HG03469 (cell line): ENCODE results near the gene MORC3.
"Not testable (repeated sequence)": the region's sequence is repeated elsewhere in the genome, so short reads cannot be mapped to it uniquely, and the experiment has no call there.

Experiments used
- ATAC-seq: cut with Tn5 transposase; IDR thresholded peaks from one replicate; pipeline ENCODE4 v1.9.1; 2021; ENCODE audit warnings: mild to moderate bottlenecking, moderate library complexity, moderate number of reproducible peaks; ENCODE audit not compliant: unreplicated experiment

MORC3 gene

DNA sequence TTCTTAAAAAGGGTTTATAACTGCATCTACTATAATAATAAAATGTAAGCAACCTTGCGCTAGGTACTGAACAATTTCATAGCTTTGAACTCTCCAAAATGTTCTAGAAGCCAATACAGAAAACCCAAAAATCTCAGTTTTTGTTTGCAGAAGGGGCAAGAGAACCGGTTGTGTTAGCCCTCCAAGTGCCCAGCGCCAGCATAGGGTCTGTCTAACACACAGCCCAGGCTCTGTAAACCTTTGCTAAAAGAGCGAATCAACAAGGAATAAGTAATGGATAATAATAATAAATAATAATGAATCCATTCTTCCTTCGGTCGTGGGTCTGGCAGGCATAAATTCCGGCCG, 64.9 kb downstream of the MORC3 start:
- ATAC-seq: no peak

DNA sequence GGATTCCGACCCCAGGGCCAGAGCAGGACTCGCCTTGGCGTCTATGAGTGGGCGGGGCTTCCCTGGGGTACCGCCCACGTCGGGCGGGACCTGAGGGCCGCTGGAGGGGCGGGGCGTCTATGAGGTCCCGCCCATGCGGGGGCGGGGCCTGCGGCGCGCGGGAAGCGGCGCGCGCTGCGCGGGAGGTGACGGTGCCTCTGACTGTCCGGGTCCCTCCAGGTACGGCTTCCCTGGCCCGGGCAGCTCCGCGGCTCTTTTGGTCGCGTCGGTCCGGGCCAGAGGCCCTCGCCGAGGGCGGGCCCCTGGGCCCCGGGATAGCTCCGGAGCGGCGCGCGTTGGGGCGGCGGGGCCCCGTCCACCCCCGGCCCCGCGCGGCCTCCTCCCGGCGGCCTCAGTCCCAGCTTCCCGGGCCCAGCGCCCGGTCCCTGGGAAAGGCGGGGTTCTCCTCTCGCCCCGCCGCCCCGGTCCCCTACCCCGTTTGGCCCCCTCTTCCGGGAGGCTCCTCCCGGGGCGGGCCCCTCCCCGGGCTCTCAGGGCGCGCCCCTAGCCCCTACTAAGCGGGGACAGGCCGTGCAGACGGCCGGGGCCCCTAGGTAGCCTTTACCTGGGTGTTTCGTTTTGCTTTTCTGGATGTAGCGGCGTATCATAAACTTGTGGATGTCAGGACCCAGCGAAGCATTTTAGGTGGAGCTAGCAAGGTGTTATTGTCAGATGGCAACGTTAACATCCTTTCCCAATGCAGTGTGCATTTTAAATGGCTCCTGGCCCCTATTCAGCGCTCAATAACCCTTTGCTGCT, 65.4 kb downstream of the MORC3 start, which contains the start of gene CHAF1B:
TSS of gene CHAF1B (plus strand) at position 160 of the 798 bp plus-strand sequence. CDS start 745 bp downstream, outside the sequence.
- peak; percentile 76 for ATAC-seq

DNA sequence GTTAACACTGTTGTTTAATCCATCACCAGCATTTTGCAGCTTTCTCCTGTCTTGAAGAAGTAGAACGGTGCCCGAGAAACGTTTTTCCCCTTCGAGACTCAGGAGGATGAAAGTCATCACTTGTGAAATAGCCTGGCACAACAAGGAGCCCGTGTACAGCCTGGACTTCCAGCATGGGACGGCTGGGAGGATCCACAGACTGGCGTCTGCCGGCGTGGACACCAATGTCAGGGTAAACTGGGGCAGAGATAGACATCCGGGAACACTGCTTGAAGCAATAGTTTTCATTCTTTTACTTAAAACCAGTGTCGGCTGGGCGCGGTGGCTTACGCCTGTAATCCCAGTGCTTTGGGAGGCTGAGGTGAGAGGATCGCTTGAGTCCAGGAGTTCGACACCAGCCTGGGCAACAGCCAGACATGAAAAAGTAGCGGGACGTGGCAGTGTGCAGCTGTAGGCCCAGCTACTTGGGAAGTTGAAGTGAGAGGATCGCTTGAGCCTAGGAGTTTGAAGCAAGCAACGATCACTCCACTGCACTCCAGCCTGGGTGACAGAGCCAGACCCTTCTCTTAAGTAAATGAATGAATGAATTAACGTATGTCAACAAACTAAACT, 66.1 kb downstream of the MORC3 start:
- ATAC-seq: no peak

DNA sequence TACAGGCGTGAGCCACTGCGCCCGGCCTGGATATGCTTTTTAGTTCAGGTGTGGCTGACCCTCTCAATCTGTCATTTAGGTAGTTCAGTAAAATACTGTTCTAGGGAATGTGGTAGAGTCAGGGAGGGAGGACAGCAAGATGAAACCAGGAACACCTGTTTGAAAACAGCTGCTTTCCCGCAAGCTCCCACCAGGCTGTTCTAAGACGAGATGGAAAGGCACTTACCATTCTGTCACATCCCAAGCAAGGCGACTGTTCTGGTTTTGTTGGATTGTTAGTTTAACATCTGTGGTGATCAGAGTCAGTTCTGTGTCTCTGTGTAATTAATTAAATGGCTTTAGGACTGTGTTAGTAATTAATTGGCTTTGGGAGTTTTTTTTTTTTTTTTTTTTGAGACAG, 68.1 kb downstream of the MORC3 start:
- ATAC-seq: no peak

DNA sequence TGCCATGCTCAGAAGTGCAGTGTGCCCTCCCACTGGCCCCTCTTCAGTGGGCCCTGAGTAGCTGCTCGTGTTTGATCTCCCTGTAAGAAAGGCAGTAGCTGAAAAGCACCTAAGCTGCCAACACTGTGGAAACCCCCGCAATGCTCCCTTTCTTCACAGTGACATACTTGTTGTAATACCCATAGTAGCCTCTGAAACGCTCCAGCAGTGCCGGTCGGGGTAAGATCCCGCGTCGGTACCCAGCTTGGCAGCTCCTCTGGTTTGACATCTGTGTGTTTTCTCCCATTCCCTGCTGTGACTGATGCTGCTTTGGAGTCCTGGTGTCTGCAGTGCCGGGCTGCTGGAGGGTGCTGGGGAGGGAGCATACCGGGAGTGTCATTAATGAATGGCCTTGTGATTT, 68.8 kb downstream of the MORC3 start:
- no peak for ATAC-seq

DNA sequence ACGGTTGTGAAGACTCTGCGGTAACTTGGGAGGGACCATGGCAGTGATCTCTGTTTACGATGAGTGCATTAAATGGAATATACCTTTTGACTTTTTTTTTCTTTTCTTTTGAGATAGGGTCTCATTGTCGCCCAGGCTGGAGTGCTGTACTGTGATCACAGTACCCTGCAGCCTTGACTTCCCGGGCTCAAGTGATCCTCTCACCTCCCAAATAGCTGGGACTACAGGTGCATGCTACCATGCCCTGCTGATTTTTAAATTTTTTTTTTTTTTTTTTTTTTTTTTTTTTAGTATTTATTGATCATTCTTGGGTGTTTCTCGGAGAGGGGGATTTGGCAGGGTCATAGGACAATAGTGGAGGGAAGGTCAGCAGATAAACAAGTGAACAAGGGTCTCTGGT, 71.7 kb downstream of the MORC3 start:
- not testable (repeated sequence) for ATAC-seq

DNA sequence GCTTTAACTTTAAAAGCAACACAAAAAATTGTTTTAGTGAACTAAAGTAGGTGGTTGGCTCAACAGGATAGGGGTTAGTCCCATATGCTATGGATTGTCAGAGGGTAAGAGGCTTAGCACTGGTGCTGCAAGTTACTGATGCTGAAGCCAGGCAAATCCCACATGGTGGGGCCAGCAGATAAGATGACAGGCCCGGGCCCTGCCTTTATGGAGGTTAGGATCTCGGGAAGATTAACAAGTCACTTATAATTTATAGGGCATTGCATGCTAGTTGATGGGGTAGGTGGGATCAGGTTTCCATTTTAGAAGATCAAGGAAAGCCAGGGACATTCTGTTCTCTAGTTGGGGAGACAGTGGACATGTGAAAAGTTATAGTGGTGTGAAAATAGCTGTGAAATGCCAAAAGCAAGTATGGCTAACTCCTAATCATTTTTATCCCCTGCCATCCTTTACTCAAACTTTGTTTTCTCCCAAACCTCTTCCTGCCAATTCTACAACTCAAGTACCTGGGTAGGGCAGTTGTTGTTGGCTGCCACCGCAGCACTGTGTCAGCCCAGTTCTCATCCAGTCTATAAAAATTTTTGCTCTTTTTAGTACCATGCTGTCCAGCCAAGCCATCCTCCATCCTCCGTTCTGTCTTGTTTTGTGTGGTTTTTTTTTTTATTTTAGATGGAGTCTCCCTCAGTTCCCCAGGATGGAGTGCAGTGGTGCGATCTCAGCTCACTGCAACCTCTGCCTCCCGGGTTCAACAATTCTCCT, 75.5 kb downstream of the MORC3 start:
- no peak for ATAC-seq

DNA sequence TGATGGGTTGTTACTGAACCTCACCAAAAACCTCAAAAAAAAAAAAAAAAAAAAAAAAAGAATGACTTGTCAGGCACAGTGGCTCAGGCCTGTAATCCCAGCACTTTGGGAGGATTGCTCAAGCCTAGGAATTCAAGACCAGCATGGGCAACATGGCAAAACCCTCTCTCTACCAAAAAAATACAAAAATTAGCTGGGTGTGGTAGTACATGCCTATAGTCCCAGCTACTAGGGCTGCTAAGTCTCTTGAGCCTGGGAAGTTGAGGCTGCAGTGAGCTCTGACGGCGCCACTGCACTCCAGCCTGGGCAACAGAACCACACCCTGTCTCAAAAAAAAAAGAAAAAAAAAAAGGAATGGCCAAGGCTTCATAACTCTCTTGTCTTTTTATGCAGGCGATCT, 76.3 kb downstream of the MORC3 start:
- no peak for ATAC-seq

DNA sequence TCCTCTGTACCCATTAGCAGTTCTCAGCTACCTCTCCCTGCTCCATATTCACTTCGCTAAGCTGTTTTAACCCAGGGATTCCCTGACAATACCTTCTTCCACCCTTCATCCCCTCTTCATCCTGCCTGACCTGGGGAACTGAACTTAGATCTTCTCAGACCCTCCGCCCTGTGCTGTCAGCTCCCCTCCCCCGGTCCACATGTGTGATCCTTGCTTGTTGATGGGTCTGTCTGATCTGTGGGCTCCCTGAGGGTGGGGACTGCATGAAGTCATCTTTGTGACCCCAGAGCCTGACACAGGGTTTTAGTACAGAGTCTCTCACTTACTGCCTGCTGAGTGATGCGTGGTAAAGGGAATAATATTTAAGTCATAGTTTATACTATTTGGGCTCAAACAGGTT, 77.0 kb downstream of the MORC3 start:
- ATAC-seq: no peak

DNA sequence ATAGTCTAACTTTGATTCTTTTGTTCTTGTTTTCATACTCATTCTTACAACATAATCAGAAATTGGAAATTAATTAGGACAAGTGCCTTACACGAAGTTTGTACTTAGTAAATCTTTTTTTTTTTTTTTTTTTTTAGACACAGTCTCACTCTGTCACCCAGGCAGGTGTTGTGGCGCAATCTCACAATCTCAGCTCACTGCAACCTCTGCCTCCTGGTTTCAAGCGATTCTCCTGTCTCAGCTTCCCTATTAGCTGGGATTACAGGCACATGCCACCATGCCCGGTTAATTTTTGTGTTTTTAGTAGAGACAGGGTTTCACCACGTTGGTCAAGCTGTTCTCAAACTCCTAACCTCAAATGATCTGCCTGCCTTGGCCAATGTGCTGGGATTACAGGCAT, 77.6 kb downstream of the MORC3 start:
- ATAC-seq: no peak

DNA sequence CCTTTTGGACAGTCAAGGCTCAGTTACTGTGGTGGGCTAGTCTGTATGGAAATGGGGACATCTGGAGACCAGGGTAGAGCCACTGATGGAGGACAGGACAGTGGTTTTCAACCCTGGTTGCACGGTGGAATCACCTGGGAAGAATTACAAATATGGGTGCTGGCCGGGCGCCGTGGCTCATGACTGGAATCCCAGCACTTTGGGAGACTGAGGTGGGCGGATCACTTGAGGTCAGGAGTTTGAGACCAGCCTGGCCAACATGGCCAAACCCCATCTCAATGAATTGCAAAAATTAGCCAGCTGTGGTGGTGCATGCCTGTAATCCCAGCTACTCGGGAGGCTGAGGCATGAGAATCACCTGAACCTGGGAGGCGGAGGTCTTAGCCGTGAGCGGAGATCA, 79.7 kb downstream of the MORC3 start:
- ATAC-seq: not testable (repeated sequence)

DNA sequence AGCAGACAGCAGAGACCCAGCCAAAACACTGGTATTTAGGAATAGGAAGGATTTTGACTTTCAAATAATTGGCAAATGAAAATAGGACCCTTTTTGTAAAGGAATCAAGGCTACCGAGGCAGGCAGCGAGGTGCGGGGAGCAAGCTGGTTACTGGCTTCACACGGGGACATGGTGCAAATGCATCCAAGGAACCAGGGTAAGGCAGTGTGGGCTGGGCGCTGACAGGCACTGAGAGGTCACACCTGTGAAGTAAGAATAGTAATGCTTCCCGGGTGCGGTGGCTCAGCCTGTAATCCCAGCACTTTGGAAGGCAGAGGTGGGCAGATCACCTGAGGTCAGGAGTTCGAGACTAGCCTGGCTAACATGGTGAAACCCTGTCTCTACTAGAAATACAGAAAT, 80.7 kb downstream of the MORC3 start:
- ATAC-seq: no peak

DNA sequence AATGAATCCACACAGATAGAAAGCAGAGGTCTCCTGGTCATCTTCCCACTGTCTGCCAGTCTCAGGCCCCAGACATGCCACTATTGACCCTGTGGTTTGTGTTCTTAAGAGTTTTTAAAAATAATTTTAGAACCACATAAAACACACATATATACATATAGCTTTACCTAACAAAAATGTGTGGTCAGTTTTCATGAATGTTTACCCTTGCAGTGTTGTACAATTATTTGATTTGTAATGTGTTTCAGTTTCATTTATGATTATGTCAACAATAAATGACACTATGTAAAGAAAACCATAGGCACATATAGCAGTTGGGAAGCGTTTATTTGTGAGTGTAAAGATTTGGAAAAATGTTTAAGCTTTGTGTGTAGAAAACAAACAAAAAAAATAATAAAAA, 82.3 kb downstream of the MORC3 start:
- ATAC-seq: no peak

DNA sequence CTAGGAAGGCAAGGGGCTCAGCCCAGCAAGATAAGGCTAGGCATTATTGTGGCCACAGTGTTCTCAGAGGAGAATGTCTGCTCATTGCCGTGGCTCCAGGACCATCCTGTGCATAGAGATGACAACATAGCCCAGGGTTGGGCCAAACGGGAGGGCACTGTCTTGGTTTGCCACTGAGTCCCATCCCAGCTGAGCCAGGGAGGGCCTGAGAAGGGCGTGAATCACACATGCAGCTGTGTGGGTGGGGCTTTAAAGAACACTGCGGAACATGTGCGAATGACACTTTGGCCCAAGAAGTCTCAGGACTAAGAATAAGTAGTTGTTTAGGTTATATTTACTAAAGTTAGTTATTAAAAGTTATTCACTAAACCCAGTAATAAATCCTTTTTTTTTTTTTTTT, 83.7 kb downstream of the MORC3 start:
- no peak for ATAC-seq

DNA sequence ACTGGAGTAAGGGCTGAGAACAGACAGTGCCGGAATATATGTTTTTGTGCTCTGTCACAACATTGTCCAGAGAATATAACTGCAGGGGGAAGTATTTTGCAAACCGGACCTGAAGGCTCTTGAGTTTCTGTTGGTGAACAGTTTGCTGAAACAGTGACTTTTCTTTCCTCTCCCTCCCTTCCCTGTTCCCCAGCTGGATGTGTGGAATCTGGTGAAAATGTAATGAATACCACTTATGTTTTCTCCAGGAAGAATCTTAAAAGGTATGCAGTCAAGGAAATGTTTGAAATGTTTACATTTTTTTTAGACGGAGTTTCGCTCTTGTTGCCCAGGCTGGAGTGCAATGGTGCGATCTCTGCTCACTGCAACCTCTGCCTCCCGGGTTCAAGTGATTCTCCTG, 88.6 kb downstream of the MORC3 start:
- no peak for ATAC-seq

DNA sequence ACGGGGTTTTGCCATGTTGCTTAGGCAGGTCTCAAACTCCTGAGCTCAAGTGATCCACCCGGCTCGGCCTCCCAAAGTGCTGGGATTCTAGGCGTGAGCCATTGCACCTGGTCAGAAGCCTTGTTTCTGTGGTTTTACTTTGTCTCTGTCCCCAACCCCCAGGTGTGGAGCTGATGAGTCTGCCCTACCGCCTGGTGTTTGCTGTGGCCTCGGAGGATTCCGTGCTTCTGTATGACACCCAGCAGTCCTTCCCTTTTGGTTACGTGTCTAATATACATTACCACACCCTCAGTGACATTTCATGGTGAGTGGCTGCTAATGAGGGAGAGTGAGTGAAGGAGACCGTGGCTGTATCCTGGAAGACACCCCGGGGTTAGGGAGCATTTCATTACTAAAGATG, 91.3 kb downstream of the MORC3 start:
- ATAC-seq: no peak

DNA sequence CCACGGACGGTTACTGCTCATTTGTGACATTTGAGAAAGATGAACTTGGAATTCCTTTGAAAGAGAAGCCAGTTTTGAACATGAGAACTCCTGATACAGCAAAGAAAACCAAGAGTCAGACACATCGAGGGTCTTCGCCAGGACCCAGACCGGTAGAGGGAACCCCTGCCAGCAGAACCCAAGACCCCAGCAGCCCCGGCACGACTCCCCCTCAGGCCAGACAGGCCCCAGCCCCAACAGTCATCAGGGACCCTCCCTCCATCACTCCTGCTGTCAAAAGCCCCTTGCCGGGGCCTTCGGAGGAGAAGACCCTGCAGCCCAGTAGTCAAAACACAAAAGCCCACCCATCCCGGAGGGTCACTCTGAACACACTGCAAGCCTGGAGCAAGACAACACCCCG, 92.9 kb downstream of the MORC3 start:
- no peak for ATAC-seq

DNA sequence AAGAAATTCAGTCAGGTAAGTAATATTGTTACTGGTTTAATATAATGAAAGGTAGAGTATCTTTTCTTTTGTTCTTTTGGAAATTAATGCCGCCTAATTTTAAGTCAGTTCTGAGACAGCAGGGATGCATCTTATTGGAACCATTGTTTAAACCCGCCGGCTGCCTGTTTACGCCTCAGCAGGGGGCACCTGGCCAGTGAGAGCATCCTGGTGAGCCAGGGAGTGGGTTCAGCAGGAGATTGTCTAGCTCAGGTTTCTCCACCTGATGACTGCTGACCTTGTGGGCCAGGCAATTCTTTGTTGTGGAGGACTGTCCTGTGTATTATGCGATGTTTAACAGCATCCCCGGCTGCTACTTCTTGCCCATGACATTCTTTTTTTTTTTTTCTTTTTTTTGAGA, 95.4 kb downstream of the MORC3 start:
- no peak for ATAC-seq

DNA sequence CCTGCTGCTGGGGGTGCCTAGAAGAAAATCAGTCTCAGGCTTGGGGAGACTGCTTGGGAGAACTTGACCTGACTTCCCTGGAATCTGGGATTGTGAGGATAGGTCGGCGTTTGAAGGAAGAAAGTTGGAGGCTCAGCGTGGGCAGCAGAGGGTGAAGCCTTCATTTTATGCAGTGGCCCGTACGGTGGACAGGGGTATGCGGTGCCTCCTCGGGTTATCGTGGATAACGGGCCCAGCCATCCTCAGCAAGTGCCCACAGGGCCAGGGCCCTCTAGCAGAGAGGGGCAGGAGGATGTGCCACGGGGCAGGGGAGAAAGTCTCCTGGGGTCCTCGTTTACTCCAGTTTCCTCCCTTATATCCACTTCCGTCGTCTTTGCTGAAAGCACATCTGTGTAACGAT, 99.2 kb downstream of the MORC3 start:
- ATAC-seq: no peak

DNA sequence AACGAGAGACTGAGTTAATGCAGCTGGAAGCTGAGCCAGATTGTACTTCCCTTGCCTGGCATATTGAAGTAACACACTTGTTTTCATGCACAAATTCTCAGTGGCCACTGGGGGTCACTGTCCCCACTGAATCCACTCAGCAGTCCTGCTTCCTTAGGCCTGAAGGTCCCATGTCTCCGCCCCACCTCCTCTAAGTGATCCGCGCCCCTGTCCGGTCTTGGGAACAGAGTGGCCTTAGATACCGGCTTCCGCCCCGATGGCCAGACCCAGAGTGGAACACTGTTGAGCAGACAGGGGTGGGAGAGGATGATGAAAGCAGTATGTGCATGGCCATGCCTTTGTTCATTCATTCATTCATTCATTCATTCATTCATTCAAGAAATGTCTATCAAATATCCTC, 100.0 kb downstream of the MORC3 start:
- ATAC-seq: no peak

DNA sequence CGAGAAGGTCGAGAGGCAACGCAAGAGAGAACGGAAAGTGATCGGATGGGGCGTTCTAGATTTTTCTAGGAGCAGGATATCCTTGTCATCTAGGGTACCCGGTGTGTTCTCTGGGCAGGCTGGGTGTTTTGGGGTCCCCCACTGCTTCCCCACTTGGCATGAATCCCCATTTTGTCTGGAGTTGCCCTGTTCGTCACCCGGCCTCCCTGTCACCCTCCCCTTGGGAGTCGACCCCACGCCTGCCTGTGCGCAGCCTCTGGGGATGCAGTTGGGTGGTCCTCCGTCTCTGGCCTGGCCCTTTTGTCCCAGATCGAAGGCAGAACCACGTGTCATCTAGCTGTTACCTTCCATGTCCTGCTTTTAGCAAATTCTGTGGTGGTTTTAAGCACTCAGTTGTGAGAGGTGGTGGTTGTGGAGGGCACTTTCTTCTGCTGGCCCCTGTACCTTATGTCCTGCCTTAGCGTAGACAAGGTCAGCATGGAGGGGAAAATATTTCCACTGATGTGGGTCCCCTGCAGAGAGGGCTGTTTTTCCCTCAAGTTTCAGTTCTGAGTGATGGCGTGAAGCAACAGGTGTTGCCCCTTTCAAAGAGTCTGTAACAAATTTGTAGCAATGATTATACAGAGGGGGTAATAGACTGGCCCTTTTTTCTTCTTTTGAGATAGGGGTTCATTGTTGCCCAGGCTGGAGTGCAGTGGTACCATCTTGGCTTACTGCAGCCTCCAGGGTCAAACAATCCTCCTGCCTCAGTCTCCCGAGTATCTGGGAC, 100.8 kb downstream of the MORC3 start:
- no peak for ATAC-seq
